ENCODE data around the gene NEDD9. TPM values are rescaled to one million over a fixed set of nuclear protein-coding genes. Genes with fewer than 3 reads are reported as not detected.
A peak's percentile ranks its signal among the peaks of the same experiment; 100 is the strongest.

NEDD9 gene
- total and polyA plus RNA-seq, 2 of the 13 experiments (the other 11 are each of a cell fraction or from before 2014, with no cell fraction given), result 27.1 to 389 TPM

GRCh38 chr6:11229655-11230046 is 2.8 kb downstream of the NEDD9 start (continued):
- TF ChIP-seq KDM5A (IDR thresholded peaks at IDR 0.05; ENCODE audit: borderline replicate concordance, low read length) (peak; percentile 14; the same call in 1 of the 2 replicates), MXD4 (CRISPR knock-in tag; IDR thresholded peaks at IDR 0.05) (0 out of 2 replicates have a peak, but pooled peaks have one; percentile 35), POLR2G (IDR thresholded peaks at IDR 0.05; ENCODE audit: low read depth, low read length) (peak; percentile 47), ZNF710 (CRISPR knock-in tag; IDR thresholded peaks at IDR 0.05; ENCODE audit: borderline replicate concordance) (no peak), ZNF609 (CRISPR knock-in tag; IDR thresholded peaks at IDR 0.05; ENCODE audit: borderline replicate concordance) (no peak), POLR2A (IDR thresholded peaks at IDR 0.05; ENCODE audit: insufficient read depth in 1 of 2, low read depth in 2 of 2, low read length in 2 of 2) (peak in 1 of 2 experiments; percentile 10; a peak in 1 of 4 replicates), ATF4 (CRISPR knock-in tag; IDR thresholded peaks at IDR 0.05) (0 out of 4 replicates have a peak, but pooled peaks of 1 of the 2 experiments have one; percentile 24), ZNF292 (CRISPR knock-in tag; IDR thresholded peaks at IDR 0.05; ENCODE audit: borderline replicate concordance, low read depth) (no peak), HDAC1 (CRISPR knock-in tag; IDR thresholded peaks at IDR 0.05) (peak; percentile 34; the same call in 1 of the 2 replicates)

Data from HepG2 (cell line).